Osteoblast (primary cell): ENCODE measurements around the gene EFCAB11. TPM values are rescaled to one million over a fixed set of nuclear protein-coding genes. Genes with fewer than 3 reads are reported as not detected.

Experiments
- DNase-seq: peaks from one replicate; pipeline ENCODE4 v3.0.0; 2011; ENCODE audit warnings: low spot score, mixed read lengths; ENCODE audit not compliant: insufficient read length; ENCODE audit errors: missing footprints
- H2AFZ ChIP-seq: 2 replicates; pipeline ENCODE4 v1.6.0; 2011; ENCODE audit warnings: mild to moderate bottlenecking, low read length
- H3K27ac ChIP-seq: 2 replicates; pipeline ENCODE4 v1.5.1; 2011; ENCODE audit warnings: mild to moderate bottlenecking, low read depth, low read length, moderate library complexity
- H3K27me3 ChIP-seq: 2 replicates; pipeline ENCODE4 v1.6.0; 2012; ENCODE audit warnings: mild to moderate bottlenecking, control low read depth, inconsistent platforms, low read length, moderate library complexity; ENCODE audit not compliant: insufficient read depth
- H3K36me3 ChIP-seq: 2 replicates; pipeline ENCODE4 v1.5.1; 2011; ENCODE audit warnings: mild to moderate bottlenecking, low read length, control low read depth, moderate library complexity; ENCODE audit not compliant: insufficient read depth
- H3K4me1 ChIP-seq: 2 replicates; pipeline ENCODE4 v1.5.1; 2011; ENCODE audit warnings: mild to moderate bottlenecking, low read length, control low read depth, moderate library complexity; ENCODE audit not compliant: insufficient read depth
- H3K4me2 ChIP-seq: 2 replicates; pipeline ENCODE4 v1.6.0; 2011; ENCODE audit warnings: mild to moderate bottlenecking, low read length; ENCODE audit not compliant: insufficient read depth
- H3K4me3 ChIP-seq: fragments of 200-600 bp; sonication (generic); 3 replicates; pipeline ENCODE4 v1.5.1; 2012; ENCODE audit warnings: mild to moderate bottlenecking, low read length, inconsistent platforms; ENCODE audit not compliant: insufficient read depth
- H3K79me2 ChIP-seq: 2 replicates; pipeline ENCODE4 v1.6.0; 2012; ENCODE audit warnings: mild to moderate bottlenecking, low read length, control low read depth, inconsistent platforms; ENCODE audit not compliant: insufficient read depth
- H3K9me3 ChIP-seq: 2 replicates; pipeline ENCODE4 v1.5.1; 2011; ENCODE audit warnings: low read depth, low read length, control low read depth
- H4K20me1 ChIP-seq: 2 replicates; pipeline ENCODE4 v1.6.0; 2012; ENCODE audit warnings: mild to moderate bottlenecking, low read length, control low read depth; ENCODE audit not compliant: insufficient read depth
- CTCF ChIP-seq: IDR thresholded peaks from 2 replicates; pipeline ENCODE4 v1.5.1; 2011; ENCODE audit warnings: mild to moderate bottlenecking, low read depth, low read length, moderate library complexity; ENCODE audit errors: extremely low read depth
- total RNA-seq: library from RNA; depleted of rRNA; stranded (reverse); fragments of >200 nt; gene quantifications from 2 replicates; pipeline ENCODE4 v1.2.3, GENCODE V29; 2012

EFCAB11 gene
- total RNA-seq, 1 donor = 6.9 TPM

GRCh38 chr14:89779707-89780106, 174.8 kb downstream of the EFCAB11 start:
- Histone ChIP-seq H3K27me3 (no peaks in the 10 kb centered on the region), H4K20me1 (no peaks in the 10 kb centered on the region), H3K4me2 (no peak overlapping the region), H3K79me2 (no peaks in the 10 kb centered on the region), H3K4me1 (no peaks in the 10 kb centered on the region), H3K27ac (no peak overlapping the region), H3K4me3 (no peak overlapping the region), H3K36me3 (no peaks in the 10 kb centered on the region), H2AFZ (no peak overlapping the region), H3K9me3 (no peaks in the 10 kb centered on the region)
- DNase-seq = no peak
- peak; percentile 13 for TF ChIP-seq CTCF

- H2AFZ ChIP-seq = no peak overlapping the region
- H3K4me1 ChIP-seq = peaks cover 5% of the 10 kb centered on the region
- no peak overlapping the region for H3K4me2 ChIP-seq
- no peaks in the 10 kb centered on the region for H4K20me1 ChIP-seq
- no peaks in the 10 kb centered on the region for H3K9me3 ChIP-seq
- TF ChIP-seq CTCF = no peak
- no peak overlapping the region for H3K27ac ChIP-seq
- no peaks in the 10 kb centered on the region for H3K79me2 ChIP-seq
- H3K27me3 ChIP-seq = no peaks in the 10 kb centered on the region
- no peak for DNase-seq
- H3K4me3 ChIP-seq = no peak overlapping the region
- H3K36me3 ChIP-seq = no peaks in the 10 kb centered on the region
These were observed 178.6 kb downstream of the EFCAB11 start for GRCh38 chr14:89775946-89776345.

DNA sequence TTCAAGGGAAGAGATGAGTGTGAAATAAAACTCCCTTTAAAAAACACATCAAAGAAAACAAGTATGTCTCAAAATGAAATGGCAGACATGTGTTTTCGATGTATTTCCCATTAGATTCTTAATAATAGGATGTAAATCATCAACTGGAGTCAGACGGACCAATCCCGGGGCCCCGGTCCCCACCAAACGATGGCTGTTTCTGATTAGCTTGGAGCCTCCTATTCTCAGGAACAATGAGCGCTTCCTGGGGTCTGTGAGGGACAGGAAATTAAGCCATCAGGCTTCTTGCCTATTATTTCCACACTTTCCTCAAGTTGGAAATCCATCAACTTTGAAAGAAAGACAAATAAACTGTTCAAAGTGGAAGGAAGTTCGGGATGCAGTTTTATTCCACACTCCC, 179.4 kb downstream of the EFCAB11 start:
- DNase-seq = no peak
- Histone ChIP-seq H3K9me3 (no peaks in the 10 kb centered on the region), H3K4me1 (peaks cover 5% of the 10 kb centered on the region), H3K36me3 (no peaks in the 10 kb centered on the region), H2AFZ (peak overlapping the region; percentile 58), H4K20me1 (no peaks in the 10 kb centered on the region), H3K27me3 (no peaks in the 10 kb centered on the region), H3K4me3 (no peak overlapping the region), H3K27ac (no peak overlapping the region), H3K79me2 (no peaks in the 10 kb centered on the region), H3K4me2 (no peak overlapping the region)
- no peak for TF ChIP-seq CTCF

DNA sequence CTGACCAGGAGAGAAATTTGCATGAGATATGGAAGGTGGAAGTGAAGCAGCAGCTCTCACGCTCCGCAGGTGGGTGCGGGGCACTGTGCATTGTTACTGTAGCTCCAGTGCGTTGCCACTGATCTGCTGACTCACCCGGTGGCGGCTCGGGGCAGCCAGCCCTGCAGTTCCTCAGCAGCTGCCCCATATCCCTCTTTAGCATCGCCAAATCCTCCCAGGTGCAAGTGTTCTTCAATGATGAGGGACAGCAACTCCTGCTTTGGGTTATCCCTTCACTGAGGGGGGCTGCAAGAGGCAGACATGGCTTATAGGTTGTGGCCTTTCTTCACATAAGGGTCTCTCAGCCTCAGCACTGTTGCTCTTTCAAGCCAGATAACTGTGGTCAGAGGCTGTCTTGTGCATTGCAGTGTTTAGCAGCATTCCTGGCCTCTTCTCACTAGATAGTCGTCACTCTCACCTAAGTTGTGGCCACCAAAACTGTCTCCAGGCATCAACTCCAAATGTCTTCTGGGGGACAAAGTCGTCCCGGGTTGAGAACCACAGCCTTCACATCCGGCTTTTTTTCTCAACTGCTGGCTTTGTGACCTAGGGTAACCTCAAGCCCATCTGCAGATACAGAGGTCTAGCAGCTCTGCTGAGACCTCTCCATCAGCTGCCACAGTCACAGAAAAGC, 180.8 kb downstream of the EFCAB11 start:
- no peak for TF ChIP-seq CTCF
- Histone ChIP-seq H3K36me3 (no peaks in the 10 kb centered on the region), H3K4me3 (no peak overlapping the region), H3K4me1 (peaks cover 5% of the 10 kb centered on the region), H3K27me3 (no peaks in the 10 kb centered on the region), H3K9me3 (no peaks in the 10 kb centered on the region), H2AFZ (no peak overlapping the region), H3K79me2 (no peaks in the 10 kb centered on the region), H4K20me1 (no peaks in the 10 kb centered on the region), H3K27ac (no peak overlapping the region), H3K4me2 (no peak overlapping the region)
- no peak for DNase-seq
